ENCODE results near the gene MGMT.

The MGMT gene

DNA sequence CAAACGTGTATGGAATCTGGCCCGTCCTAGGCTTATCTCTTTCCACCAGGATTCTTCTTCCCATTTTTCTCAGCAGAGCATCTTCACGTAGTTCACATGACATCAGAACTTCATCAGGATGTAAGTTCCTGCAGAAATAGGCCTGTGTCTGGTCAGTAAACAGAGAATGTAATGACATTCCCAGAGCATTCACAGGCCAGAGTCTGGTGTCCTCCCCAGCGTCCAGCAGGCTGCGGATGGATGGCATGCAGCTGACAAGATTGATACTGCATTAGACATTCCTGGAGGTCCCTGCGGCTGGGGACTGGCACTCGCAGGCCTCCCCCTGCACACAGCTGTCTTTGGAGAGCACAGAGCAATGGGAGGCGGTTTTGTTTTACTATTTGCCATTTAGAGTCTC, 28.7 kb downstream of the MGMT start:
- DNase-seq, result no peak

DNA sequence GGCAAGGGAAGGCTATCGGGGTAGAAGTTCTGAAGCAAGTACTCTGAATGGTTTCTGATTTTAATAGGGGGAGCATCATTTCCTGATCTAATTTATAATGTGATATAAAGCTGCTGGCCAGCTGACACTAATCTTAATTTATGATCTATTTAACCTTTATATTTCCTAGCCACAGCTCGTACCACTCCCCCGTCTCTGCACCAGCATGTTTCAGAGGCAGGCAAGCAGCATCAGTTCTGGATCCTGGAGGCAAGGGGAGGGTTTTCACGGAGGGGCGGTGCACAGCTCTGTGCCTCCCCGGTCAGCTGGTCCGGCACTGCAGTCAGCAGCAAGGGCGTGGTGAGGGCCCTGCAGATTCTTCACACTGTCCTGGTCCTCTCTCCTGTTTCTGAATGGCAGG, 30.0 kb downstream of the MGMT start:
- DNase-seq, result no peak

DNA sequence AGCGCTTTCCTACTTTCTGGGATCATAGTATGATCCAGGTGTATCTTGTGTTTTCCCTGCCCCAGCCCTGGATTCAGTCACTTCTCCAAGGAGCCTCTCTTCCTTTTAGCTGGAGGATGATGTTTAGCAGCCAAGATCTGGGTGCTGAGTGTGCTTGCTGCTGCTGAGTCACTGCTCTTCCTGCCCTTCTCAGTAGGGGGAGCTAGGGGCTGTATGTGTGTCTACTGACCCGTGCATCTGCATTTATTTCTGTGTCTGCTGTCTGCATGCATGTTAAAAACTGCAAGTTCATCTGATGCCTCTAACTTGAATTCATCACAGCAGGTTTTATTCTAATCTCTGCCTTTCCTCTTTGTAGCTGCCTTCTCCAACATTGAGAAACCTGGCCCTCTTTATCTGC, 31.6 kb downstream of the MGMT start:
- DNase-seq, result no peak

DNA sequence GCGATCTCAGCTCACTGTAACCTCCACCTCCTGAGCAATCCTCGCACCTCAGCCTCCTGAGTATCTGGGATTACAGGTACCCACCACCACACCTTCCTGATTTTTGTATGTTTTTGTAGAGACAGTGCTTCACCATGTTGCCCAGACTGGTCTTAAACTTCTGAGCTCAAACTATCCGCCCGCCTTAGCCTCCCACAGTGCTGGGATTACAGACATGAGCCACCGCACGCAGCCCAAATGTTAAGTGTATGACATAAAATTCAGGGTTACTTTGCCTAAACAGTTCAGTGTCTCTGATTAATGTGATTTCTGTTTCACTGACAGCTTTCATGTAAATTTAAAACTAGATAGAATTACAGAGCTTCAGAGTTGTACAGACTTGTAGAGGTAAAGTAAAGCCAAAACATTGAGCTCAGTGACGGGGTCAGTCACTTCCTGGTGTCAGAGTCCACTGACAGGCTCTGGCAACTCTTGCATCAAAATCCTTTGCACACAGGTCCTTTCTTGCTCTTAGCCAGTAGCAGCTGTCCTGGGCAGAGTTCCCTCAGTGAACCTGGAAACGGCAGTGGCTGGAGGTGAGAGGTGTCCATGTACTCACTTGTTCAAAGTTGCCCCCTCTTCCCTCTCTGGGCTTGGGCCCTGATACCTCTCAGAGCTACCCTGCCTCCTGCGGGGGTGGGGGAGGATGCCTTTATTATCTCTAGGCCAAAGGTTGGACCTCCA, 33.7 kb downstream of the MGMT start:
- no peak for DNase-seq

DNA sequence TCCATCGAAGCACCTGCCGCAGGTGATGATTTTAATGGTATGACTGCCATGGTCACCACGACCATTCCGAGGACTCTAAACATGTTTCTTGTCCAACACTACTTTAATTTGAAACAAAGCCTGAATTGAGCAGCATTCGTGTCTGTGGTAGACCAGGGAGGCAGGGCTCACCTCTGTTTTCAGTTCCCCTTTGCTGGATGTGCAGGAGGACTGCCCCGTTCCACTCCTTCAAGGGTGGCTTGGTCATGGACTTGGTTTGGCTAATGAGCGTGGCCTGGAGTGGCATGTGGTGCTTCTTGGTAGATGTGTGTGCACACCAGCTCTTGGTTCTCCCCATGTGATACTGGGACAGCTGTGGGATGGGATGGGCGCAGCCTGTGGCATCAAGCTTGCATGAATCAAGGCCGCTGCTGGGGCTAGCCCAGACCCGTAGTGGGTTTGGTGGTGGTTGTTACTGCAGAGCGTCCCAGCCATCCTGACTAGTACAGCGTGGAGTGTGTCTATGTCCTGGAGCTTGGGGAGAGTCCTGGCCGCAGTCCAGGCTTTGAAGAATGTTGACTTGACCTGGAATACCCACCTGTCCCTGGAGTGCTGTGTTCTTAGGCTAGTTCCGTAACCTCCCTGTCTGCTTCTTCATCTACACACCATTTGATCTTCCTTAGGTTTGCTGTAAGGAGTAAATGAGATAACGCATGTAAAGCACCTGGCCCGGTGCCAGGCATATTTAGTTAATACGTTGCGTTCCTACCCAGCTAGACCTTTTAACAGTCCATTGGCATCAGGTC, 34.8 kb downstream of the MGMT start:
- DNase-seq, result no peak

DNA sequence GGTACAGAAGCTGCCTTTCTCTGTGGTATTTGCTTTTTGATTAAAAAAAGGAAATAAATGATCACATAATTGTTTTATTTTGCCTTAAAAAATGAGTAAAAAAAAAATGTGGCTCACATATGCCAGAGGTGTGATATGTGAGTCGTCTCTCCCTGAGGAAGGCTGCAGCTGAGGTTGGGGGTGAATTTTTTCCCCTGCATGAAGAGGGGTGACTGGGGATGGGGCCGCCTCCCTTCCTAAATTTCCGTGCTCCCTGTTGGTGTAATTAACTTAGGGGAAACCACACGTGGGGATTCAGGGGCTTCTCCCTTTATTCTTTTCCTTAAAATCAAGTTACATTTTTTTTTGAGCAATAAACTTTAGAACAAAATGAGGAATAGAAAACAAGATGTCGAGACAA, 35.4 kb downstream of the MGMT start:
- no peak for DNase-seq

DNA sequence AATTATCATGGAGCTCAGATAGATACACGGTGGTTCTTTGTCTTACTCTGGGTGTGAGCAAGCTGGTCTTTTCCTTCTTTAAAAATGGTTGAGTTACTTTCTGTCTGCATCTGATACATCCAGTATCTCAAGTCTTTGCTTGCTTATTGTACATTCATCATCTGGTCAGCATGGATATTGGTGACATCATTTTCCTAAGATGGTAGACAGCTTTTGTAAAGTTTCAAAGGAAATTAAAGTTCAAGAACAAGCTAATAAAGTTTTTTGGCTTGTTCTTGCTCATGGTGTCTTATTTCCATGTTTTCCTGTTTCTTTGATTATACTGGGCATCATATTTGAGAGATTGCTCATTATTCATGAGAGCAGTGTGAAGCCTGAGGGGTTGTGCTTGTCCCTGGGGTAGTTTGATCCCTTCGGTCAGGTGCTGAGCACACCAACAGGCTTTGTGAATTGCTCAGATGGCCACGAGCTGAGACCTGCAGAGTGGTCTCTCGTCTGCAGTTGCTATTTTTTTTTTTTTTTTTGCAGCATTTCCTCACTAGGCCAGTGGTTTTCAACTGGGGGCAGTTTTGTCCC, 38.5 kb downstream of the MGMT start:
- no peak for DNase-seq

DNA sequence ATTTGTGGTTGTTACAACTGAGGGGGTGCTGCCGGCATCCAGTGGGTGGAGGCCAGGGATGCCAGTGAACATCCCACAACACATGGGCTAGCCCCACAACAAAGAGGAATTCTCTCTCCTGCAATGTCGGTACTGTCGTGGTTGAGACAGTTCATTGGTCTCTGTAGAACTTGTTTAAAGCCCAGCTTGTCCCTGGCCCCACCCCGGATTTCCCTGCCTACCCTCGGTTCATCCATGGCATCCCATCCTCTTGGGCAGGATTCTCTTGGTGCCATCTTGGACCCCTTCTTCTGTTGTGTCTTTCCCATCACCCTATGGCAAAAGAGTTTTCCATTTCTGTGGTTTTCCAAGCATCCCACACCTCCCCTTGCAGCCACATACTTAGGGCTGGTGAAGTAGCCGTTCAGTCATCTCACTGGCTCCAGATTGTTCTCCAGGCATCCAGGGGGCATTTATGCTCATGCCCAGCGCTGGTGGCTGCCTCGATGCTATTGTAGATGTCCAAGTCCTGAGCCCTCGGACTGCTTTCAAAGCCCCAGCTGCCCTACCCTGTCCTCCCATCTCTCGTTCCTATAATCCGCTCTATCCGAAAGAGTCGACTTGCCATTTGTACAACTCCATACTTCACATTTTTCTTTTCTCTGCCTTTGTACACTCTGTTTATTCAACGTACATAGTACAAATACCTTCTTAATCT, 39.2 kb downstream of the MGMT start:
- DNase-seq, result no peak

DNA sequence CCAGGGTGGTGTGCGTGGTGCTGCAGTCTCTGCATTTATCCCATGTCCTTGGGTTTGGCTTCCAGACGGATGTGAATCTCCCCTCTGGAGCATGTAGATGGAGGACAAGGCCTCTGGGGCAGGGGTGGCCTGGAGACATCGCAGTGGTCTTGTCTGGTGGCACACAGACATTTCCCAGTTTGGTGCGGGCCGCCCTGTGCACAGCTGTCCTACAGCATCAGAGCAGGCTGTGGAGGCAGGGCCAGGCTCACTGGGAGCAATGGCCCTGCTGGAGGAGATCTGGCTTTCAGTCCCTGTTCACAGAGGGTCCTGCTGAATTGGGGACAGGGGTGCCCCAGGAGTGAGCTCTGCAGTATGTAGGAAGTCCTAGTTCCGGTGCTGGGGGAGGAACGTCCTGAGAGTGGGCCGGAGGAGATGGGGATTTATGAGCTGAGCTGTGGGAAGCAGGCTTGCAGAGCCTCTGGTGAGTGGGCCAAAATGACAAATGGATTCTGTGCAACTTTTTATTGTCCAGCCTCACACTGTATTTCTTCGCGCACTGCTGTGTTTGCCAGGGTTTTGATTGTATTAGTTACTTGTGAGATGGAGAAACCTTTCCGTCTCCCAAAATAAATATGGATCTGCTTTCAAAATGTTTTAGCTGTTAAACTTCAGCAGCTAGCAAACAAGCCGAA, 40.3 kb downstream of the MGMT start:
- DNase-seq, result no peak

DNA sequence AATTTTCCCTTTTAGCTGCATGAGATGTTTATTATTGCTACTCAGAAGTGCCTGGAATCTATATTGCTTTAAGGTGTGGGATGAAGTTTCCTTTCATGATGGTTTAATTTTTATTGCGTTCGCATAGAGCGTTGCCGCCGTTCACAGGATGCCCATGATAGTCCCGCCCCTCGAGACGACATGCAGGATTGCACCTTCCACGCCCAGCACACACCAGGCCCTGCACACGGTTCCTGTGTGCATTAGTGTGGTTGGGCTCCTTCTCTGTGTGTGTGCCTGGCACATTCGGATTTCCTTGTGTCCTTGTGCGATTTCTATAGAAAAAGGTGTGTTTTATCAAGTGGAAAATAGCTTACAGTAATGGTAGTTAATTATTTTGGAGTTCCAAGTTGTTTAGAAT, 42.1 kb downstream of the MGMT start:
- DNase-seq, result no peak

DNA sequence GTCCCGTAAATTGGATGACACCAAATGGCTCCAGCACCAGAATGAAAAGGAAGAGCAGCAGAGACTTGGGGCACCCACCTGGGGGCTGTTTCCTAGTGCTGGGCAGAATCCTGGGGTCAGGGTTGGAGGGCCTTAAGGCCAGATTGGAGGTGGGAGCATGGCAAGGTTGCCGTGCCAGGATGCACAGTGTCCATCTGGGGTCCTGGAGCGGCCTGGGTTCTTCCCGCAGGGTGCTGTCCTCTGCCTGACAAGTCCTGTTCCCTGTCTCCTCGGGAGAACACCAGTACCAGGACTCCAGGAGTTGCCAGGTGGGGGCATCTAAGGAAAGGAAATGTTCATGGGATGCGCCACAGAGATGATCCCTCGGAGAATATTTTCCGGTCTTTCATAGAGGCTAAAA, 42.8 kb downstream of the MGMT start:
- no peak for DNase-seq

DNA sequence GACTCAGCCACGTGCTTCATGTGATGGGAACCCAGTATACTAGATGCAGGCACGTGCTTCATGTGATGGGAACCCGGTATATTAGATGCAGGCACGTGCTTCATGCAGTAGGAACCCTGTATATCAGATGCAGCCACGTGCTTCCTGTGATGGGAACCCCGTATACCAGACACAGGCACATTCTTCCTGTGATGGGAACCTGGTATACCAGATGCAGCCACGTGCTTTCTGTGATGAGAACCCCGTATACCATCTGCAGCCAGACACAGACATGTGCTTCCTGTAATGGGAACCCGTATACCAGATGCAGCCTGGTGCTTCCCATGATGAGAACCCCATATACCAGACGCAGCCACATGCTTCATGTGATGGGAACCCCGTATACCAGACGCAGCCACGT, 44.0 kb downstream of the MGMT start:
- no peak for DNase-seq

DNA sequence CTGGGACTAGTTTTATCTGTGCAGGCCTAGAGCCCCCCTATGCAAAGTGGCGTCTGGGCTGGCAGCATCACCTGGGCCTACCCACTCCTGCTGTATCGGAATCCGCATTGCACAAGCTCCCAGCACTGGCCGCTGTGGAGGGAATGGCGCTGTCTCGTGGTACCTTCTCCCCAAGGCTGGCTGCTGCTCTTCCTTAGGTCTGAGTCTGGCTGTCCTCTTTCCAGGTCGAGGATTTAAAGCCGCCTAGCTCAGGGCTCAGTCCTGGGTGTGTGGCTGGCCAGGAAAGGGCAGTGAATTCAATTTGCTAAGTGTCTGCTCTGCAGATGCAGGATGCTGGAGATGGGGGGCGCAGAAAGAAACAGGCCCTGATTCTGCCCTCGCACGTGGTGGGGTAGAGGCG, 44.7 kb downstream of the MGMT start:
- DNase-seq, result no peak

DNA sequence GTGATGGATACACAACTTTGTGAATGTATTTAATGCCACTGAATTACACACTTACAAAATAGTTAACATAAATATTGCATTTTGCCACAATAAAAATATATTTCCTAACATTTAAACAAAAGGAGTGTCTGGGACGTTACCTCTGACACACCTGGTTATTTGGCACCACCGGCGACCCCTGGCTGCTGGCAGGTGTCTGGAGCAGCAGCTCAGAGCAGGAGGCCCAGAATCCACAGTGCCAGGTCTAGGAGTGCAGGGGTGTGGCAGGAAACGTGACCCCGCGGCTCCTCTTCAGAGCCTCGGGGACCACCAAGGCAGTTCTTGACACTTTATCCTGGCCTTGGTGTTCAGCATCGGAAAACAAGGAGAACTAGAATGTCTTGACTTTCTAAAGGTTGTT, 46.3 kb downstream of the MGMT start:
- DNase-seq, result no peak

DNA sequence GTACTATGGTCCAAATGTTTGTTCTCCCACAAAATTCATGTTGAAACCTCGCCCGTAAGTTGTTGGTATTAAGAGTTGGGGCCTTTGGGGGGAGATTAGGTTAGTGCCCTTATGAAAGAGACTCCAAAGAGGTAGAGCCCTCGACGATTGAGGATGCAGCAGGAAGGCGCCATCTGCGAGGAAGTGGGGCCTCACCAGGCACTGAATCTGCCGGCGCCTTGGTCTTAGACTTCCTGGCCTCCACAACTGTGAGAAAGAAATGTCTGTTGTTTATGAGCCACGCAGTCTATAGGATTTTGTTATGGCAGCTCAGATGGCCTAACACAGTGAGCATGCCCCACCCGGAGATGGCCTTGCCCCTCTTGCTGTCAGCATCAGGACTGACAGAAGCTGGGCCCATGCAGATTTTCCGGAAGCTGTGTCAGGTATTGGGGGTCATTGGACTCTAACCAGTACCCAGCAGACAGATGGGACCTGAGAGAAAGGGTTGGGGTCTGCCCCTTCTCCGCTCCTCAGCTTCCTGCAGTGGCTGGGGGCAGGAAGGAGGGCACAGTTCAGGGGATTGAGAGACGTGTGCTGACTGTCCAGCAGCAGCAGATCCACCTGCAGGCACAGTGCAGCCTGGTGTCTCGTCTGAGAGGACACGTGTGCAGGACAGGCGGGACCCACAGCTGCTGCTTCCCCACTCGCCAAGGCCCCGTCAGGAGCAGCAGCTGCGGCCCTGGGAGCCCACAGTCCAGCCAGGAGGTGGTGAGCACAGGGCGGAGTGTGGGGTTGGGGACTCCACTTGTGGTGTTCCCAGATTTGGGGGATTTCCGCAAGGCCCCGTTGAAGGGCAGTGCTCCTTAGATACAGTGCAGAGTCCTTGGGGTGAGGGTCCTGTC, 47.8 kb downstream of the MGMT start:
- DNase-seq, result no peak

DNA sequence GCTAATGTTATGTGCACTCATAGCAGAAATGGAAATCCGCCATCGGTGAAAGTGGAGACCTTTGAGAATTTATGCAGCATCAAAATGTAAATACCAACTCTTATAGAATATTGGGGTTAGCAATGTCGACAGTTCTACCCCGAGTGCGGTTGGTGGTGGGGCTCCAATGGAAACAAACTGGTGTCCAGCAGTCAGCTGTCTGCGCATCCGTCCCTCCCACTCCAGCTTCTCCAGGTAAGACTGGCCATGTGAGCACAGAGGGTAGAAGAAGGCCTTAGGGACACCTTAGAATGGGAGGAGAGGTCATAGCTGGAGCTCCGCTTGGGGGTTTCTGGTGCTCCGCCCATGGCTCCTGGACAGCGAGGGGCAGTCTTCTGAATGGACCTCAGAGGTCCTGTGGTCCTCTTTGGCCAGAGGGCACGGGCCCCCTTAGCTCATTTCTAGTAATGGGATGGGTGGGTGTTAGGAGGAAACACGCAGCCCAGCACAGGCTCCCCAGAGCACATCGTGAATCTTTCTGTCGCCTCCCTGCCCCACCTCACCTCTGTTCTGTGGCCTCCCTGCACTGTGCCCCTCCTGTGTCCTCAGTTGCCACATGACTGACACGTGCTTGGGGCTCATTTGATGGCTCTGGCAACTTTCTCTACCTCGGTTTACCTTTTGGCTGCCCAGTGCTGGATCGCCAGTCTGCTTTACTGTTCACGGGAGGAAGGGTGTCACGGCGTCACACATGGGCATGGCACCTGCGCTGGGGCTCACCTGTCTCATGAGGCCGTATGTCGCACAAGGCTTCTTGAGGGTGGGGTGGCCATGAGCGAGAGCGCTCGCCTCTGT, 50.0 kb downstream of the MGMT start:
- no peak for DNase-seq

DNA sequence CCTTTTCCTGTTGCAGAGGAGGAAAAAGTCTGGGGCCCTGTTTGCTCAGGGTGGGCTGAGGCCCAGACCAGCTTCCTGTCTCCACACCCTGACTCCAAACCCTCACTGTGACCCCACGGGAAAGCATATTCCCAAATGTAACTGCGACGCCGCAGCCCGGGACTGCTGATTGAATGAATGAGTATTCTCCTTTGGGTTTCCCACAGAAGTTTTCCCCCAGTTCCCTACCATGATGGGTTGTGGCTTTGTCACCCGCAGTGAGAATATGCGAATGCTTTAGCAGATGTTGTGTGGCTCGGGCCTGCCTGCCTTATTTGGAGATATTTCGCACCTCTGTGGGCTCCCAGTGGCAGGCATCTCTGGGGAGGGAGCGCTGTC, 50.6 kb downstream of the MGMT start:
- no peak for DNase-seq

DNA sequence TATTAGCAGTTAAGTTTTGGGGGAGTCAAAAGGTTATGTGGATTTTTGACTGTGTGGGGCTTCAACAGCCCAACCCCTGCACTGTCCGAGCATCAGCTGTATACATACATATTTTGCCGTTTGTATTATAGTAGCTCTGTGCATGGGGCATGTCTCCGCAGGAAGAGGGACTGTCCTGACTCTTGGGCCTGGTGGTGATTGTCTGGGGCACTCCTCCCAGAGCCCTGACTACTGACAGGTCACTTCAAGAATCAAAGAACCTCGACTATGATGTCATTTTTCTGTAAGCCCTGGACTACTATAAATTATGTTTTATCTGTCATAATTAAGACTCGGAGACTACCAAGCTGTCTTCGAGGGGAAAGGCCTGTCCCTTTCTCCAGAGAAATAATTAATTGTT, 51.8 kb downstream of the MGMT start:
- DNase-seq, result no peak

DNA sequence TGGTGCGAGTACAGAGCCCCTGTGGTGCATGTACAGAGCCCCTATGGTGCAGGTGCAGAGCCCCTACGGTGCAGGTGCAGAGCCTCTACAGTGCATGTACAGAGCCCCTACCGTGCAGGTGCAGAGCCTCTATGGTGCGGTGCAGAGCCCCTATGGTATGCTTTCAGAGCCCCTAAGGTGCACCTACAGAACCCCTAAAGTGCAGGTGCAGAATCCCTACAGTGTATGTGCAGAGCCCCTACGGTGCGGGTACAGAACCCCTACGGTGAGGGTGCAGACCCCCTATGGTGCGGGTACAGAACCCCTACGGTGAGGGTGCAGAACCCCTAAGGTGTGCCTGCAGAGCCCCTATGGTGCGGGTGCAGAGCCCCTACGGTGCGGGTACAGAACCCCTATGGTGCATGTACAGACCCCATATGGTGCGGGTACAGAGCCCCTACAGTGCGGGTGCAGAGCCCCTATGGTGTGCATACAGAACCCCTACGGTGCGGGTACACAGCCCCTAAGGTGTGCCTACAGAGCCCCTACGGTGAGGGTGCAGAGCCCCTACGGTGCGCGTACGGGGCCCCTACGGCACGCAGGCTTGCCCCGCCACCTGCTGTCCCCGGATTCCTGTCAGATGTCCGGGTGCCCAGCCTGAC, 53.5 kb downstream of the MGMT start:
- DNase-seq, result no peak

DNA sequence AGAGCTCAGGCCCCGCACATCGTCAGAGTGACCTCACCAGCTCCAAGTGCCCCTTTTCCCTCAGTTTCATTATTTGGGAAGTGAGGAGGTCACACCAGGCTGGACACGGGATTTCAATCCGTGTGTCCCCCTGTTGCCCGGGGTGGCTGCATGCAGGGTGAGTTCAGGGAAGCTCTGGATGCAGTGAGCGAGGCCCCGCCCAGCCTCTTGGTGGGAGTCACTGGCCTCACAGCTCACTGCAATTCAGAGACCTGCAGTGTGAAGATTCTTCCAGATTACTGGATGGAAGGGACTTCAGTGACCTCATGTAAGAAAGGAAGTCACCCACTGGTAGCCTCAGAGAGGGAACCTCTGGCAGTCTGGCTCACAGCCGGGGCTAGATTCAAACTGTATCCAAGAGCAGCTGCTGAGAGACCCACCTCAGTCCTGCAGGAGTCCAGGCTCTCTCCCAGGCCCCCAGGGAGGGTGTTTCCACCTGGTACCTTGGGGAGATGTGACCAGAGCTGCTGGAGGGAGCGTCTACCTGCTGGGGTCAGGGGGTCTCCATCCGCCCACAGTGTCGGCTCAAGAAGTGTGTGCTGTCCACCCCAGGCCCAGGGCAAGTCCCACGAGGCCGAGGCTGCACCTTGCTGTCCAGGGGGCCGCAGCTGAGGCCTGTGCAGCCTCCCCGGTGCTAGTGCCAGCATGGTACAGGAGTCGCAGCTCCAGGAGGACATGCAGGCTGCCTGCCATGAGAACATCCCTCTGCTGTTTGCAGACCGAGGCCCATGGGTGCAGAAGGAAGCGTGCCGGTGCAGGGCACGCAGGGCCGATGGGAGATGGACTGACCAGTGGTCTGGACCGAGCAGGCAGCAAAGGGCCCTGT, 54.4 kb downstream of the MGMT start:
- no peak for DNase-seq
